Measurements from ENCODE around the gene LSM11. TPM values are rescaled to one million over a fixed set of nuclear protein-coding genes. Genes with fewer than 3 reads are reported as not detected.

LSM11 gene
- total RNA-seq, 1 experiment from 2014 or later = 1.6 TPM

DNA sequence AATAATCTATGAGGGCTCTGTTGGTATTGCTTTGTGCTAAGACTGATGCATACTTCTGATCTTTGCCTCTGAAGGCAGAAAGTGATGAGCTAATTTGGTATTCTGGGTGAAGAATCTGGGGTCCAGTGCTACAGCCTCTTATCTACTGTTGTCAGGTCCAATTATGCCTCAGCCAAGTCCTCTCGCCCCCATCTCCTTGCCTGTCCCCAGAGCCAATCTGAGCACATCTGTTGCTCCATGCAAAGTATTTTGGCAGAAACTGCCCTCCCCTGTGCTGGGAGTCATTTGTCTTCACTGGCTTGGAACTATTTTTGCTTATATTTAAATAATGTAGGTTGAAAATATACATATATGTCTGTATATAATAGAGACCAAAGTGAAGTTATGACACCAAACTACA, 23.4 kb downstream of the LSM11 start:
- no peaks in the 10 kb centered on the region; the same call in 1 of the 2 replicates for H3K4me1 ChIP-seq (ENCODE audit: control insufficient read depth, insufficient read depth, low read length)
- intact Hi-C loops (cut with micrococcal nuclease; ENCODE audit: unreplicated experiment) = loop anchor here (10.0 kb wide), 1 partner anchor 228 kb away; no protein-coding TSS in a partner anchor
- H3K27me3 ChIP-seq (ENCODE audit: control insufficient read depth, insufficient read depth, low read length) = peaks cover 2% of the 10 kb centered on the region; the same call in 1 of the 2 replicates
- H3K27ac ChIP-seq (ENCODE audit: low read length) = no peak overlapping the region
- H3K9me3 ChIP-seq (ENCODE audit: control insufficient read depth, insufficient read depth, low read depth, low read length) = no peaks in the 10 kb centered on the region
- ATAC-seq (no peak), DNase-seq (ENCODE audit: low read depth, low spot score) (no peak)
- in situ Hi-C loops (cut with HindIII; ENCODE audit: low pct_unique_long_range_greater_than_20kb, low sequenced_read_pairs) = no loop called here
- ChIA-PET CTCF (no interaction called here), POLR2A (no interaction called here)
- no peaks in the 10 kb centered on the region for H3K36me3 ChIP-seq (ENCODE audit: control insufficient read depth, insufficient read depth, low read length)
- BruUV-seq (replicated peaks) = no TSS peak
- TF ChIP-seq POLR2AphosphoS5 (IDR thresholded peaks at IDR 0.05; ENCODE audit: low read depth, low read length) (no peak), TCF7L2 (IDR thresholded peaks at IDR 0.05; ENCODE audit: low read depth, low read length) (no peak), SIN3A (IDR thresholded peaks at IDR 0.05; ENCODE audit: borderline replicate concordance, insufficient read depth, low read depth, low read length) (no peak)
- TF ChIP-seq, protein P1, sequence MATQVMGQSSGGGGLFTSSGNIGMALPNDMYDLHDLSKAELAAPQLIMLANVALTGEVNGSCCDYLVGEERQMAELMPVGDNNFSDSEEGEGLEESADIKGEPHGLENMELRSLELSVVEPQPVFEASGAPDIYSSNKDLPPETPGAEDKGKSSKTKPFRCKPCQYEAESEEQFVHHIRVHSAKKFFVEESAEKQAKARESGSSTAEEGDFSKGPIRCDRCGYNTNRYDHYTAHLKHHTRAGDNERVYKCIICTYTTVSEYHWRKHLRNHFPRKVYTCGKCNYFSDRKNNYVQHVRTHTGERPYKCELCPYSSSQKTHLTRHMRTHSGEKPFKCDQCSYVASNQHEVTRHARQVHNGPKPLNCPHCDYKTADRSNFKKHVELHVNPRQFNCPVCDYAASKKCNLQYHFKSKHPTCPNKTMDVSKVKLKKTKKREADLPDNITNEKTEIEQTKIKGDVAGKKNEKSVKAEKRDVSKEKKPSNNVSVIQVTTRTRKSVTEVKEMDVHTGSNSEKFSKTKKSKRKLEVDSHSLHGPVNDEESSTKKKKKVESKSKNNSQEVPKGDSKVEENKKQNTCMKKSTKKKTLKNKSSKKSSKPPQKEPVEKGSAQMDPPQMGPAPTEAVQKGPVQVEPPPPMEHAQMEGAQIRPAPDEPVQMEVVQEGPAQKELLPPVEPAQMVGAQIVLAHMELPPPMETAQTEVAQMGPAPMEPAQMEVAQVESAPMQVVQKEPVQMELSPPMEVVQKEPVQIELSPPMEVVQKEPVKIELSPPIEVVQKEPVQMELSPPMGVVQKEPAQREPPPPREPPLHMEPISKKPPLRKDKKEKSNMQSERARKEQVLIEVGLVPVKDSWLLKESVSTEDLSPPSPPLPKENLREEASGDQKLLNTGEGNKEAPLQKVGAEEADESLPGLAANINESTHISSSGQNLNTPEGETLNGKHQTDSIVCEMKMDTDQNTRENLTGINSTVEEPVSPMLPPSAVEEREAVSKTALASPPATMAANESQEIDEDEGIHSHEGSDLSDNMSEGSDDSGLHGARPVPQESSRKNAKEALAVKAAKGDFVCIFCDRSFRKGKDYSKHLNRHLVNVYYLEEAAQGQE (IDR thresholded peaks at IDR 0.05; ENCODE audit: insufficient read depth in 1 of 2, low read depth in 2 of 2, low read length in 1 of 2) = no peak
- H3K4me3 ChIP-seq (ENCODE audit: low read depth in 2 of 2, low read length in 2 of 2) = no peak overlapping the region

DNA sequence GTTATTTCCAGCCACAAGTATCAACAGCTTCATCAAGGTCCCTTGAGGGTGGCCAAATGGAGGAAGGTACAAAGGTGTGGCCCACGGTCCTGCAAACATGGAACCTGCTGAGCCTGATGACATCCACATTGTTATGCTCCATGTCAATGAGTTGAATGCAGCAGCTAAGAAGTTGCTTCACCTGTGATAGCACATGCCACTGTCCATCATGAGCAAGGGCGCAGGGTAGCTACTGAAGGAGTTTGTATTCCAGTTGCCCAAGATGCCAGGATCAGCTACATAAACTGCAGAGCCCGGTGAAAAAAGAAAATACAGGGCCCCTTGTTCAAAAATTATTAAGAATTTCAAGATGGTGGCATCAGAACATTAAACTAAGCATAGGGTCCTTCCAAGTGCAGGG, 24.2 kb downstream of the LSM11 start:
- in situ Hi-C loops (cut with HindIII; ENCODE audit: low pct_unique_long_range_greater_than_20kb, low sequenced_read_pairs) = no loop called here
- no peak for ATAC-seq
- TF ChIP-seq TCF7L2 (IDR thresholded peaks at IDR 0.05; ENCODE audit: low read depth, low read length) = no peak
- TF ChIP-seq, protein P2, sequence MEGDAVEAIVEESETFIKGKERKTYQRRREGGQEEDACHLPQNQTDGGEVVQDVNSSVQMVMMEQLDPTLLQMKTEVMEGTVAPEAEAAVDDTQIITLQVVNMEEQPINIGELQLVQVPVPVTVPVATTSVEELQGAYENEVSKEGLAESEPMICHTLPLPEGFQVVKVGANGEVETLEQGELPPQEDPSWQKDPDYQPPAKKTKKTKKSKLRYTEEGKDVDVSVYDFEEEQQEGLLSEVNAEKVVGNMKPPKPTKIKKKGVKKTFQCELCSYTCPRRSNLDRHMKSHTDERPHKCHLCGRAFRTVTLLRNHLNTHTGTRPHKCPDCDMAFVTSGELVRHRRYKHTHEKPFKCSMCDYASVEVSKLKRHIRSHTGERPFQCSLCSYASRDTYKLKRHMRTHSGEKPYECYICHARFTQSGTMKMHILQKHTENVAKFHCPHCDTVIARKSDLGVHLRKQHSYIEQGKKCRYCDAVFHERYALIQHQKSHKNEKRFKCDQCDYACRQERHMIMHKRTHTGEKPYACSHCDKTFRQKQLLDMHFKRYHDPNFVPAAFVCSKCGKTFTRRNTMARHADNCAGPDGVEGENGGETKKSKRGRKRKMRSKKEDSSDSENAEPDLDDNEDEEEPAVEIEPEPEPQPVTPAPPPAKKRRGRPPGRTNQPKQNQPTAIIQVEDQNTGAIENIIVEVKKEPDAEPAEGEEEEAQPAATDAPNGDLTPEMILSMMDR (IDR thresholded peaks at IDR 0.05) = no peak
- TF ChIP-seq, protein P1 (IDR thresholded peaks at IDR 0.05; ENCODE audit: insufficient read depth in 1 of 2, low read depth in 2 of 2, low read length in 1 of 2) = no peak
- no peak for TF ChIP-seq SIN3A (IDR thresholded peaks at IDR 0.05; ENCODE audit: borderline replicate concordance, insufficient read depth, low read depth, low read length)
- TF ChIP-seq POLR2AphosphoS5 (IDR thresholded peaks at IDR 0.05; ENCODE audit: low read depth, low read length) = no peak
- ChIA-PET POLR2A (no interaction called here), CTCF (no interaction called here)
- no TSS peak for BruUV-seq (replicated peaks)
- intact Hi-C loops (cut with micrococcal nuclease; ENCODE audit: unreplicated experiment) = loop anchor here (10.0 kb wide), 1 partner anchor 227 kb away; no protein-coding TSS in a partner anchor
- Histone ChIP-seq H3K27me3 (ENCODE audit: control insufficient read depth, insufficient read depth, low read length) (peaks cover 2% of the 10 kb centered on the region; the same call in 1 of the 2 replicates), H3K4me3 (ENCODE audit: low read depth in 2 of 2, low read length in 2 of 2) (no peak overlapping the region), H3K36me3 (ENCODE audit: control insufficient read depth, insufficient read depth, low read length) (no peaks in the 10 kb centered on the region), H3K9me3 (ENCODE audit: control insufficient read depth, insufficient read depth, low read depth, low read length) (no peaks in the 10 kb centered on the region), H3K4me1 (ENCODE audit: control insufficient read depth, insufficient read depth, low read length) (no peaks in the 10 kb centered on the region), H3K27ac (ENCODE audit: low read length) (no peak overlapping the region)
- no peak for DNase-seq (ENCODE audit: low read depth, low spot score)

All from Panc1 (cell line).